ENCODE data around the gene SUPT6H. TPM values are rescaled to one million over a fixed set of nuclear protein-coding genes. Genes with fewer than 3 reads are reported as not detected.

Gene SUPT6H
- total RNA-seq, 1 experiment from 2014 or later: 63.3 TPM

DNA sequence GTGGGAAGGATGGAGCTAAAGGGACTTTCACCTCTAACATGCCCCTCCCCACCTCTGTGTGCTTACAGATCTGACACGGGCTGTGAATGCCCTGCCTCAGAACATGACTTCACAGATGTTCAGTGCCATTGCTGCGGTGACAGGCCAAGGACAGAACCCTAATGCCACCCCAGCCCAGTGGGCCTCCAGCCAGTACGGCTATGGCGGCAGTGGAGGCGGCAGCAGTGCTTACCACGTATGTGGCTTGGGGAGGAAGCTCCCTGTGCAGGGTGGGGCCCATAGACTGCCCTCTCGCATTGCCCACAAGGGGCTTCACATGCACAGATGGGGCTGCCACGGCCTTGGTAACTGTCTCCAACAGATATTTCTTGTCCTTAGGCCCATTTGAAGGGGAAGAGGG is 38.3 kb downstream of the SUPT6H start:
- H3K4me1 ChIP-seq (replicated peaks; ENCODE audit: insufficient read depth): no peaks in the 10 kb centered on the region
- intact Hi-C loops (cut with micrococcal nuclease; ENCODE audit: unreplicated experiment): no loop called here
- no peaks in the 10 kb centered on the region for H3K9me3 ChIP-seq (ENCODE audit: insufficient read depth, low read depth)
- no peak for TF ChIP-seq EZH2 (IDR thresholded peaks at IDR 0.05; ENCODE audit: low read depth)
- TF ChIP-seq, protein P1, sequence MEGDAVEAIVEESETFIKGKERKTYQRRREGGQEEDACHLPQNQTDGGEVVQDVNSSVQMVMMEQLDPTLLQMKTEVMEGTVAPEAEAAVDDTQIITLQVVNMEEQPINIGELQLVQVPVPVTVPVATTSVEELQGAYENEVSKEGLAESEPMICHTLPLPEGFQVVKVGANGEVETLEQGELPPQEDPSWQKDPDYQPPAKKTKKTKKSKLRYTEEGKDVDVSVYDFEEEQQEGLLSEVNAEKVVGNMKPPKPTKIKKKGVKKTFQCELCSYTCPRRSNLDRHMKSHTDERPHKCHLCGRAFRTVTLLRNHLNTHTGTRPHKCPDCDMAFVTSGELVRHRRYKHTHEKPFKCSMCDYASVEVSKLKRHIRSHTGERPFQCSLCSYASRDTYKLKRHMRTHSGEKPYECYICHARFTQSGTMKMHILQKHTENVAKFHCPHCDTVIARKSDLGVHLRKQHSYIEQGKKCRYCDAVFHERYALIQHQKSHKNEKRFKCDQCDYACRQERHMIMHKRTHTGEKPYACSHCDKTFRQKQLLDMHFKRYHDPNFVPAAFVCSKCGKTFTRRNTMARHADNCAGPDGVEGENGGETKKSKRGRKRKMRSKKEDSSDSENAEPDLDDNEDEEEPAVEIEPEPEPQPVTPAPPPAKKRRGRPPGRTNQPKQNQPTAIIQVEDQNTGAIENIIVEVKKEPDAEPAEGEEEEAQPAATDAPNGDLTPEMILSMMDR (conservative IDR thresholded peaks at IDR 0.05): no peak
- no peak overlapping the region for H3K4me3 ChIP-seq
- no peak overlapping the region for H2AFZ ChIP-seq
- DNase-seq: no peak
- H3K27ac ChIP-seq: no peak overlapping the region
- no peaks in the 10 kb centered on the region for H3K9me2 ChIP-seq (ENCODE audit: insufficient read depth)
- BruUV-seq (replicated peaks): no TSS peak
- POLR2A ChIA-PET (ENCODE audit: unreplicated experiment): no interaction called here
- H3F3A ChIP-seq (ENCODE audit: insufficient read depth, low read depth): peaks cover 10% of the 10 kb centered on the region; the same call in 1 of the 2 replicates
- no peaks in the 10 kb centered on the region for H4K20me1 ChIP-seq (ENCODE audit: insufficient read depth)
- H3K36me3 ChIP-seq (ENCODE audit: low read depth): peaks cover 4% of the 10 kb centered on the region; the same call in 1 of the 2 replicates
- no peaks in the 10 kb centered on the region for H3K79me2 ChIP-seq (ENCODE audit: low read depth)
- no peak overlapping the region for H3K4me2 ChIP-seq
- no peaks in the 10 kb centered on the region for H3K27me3 ChIP-seq (ENCODE audit: insufficient read depth, low read depth)
- CTCF ChIA-PET: no interaction called here

- Histone ChIP-seq H3K4me2 (no peak overlapping the region), H3K27me3 (ENCODE audit: insufficient read depth, low read depth) (no peaks in the 10 kb centered on the region), H4K20me1 (ENCODE audit: insufficient read depth) (no peaks in the 10 kb centered on the region), H3K9me3 (ENCODE audit: insufficient read depth, low read depth) (no peaks in the 10 kb centered on the region), H3K36me3 (ENCODE audit: low read depth) (peaks cover 4% of the 10 kb centered on the region; the same call in 1 of the 2 replicates), H3K79me2 (ENCODE audit: low read depth) (no peaks in the 10 kb centered on the region), H3F3A (ENCODE audit: insufficient read depth, low read depth) (peaks cover 10% of the 10 kb centered on the region; the same call in 1 of the 2 replicates), H3K9me2 (ENCODE audit: insufficient read depth) (no peaks in the 10 kb centered on the region), H3K4me3 (no peak overlapping the region), H2AFZ (no peak overlapping the region), H3K4me1 (replicated peaks; ENCODE audit: insufficient read depth) (no peaks in the 10 kb centered on the region), H3K27ac (no peak overlapping the region)
- BruUV-seq (replicated peaks): no TSS peak
- intact Hi-C loops (cut with micrococcal nuclease; ENCODE audit: unreplicated experiment): no loop called here
- TF ChIP-seq, protein P1 (conservative IDR thresholded peaks at IDR 0.05): no peak
- TF ChIP-seq EZH2 (IDR thresholded peaks at IDR 0.05; ENCODE audit: low read depth): no peak
- ChIA-PET CTCF (no interaction called here), POLR2A (ENCODE audit: unreplicated experiment) (no interaction called here)
- DNase-seq: no peak
These were observed 39.0 kb downstream of the SUPT6H start for GRCh38 chr17:28700830-28701492.

GRCh38 chr17:28702026-28702751 is 40.2 kb downstream of the SUPT6H start:
- H3K79me2 ChIP-seq (ENCODE audit: low read depth): no peaks in the 10 kb centered on the region
- peaks cover 12% of the 10 kb centered on the region; the same call in 1 of the 2 replicates for H3F3A ChIP-seq (ENCODE audit: insufficient read depth, low read depth)
- ChIA-PET POLR2A (ENCODE audit: unreplicated experiment) (no interaction called here), CTCF (no interaction called here)
- TF ChIP-seq, protein P1 (conservative IDR thresholded peaks at IDR 0.05): no peak
- TF ChIP-seq EZH2 (IDR thresholded peaks at IDR 0.05; ENCODE audit: low read depth): no peak
- no peak overlapping the region for H3K4me3 ChIP-seq
- H3K27me3 ChIP-seq (ENCODE audit: insufficient read depth, low read depth): no peaks in the 10 kb centered on the region
- no peaks in the 10 kb centered on the region for H3K9me3 ChIP-seq (ENCODE audit: insufficient read depth, low read depth)
- no peaks in the 10 kb centered on the region for H4K20me1 ChIP-seq (ENCODE audit: insufficient read depth)
- DNase-seq: no peak
- H3K9me2 ChIP-seq (ENCODE audit: insufficient read depth): no peaks in the 10 kb centered on the region
- intact Hi-C loops (cut with micrococcal nuclease; ENCODE audit: unreplicated experiment): no loop called here
- peaks cover 4% of the 10 kb centered on the region; the same call in 1 of the 2 replicates for H3K36me3 ChIP-seq (ENCODE audit: low read depth)
- H2AFZ ChIP-seq: no peak overlapping the region
- H3K4me2 ChIP-seq: no peak overlapping the region
- BruUV-seq (replicated peaks): no TSS peak
- H3K27ac ChIP-seq: no peak overlapping the region
- no peaks in the 10 kb centered on the region for H3K4me1 ChIP-seq (replicated peaks; ENCODE audit: insufficient read depth)
